GM23248 (cell line): Measurements from ENCODE around the gene APH1B. TPM values are rescaled to one million over a fixed set of nuclear protein-coding genes. Genes with fewer than 3 reads are reported as not detected.

Experiments
- DNase-seq: peaks from one replicate; pipeline ENCODE4 v3.0.0-alpha.2; 2015
- H2AFZ ChIP-seq: fragments of 200-600 bp; sonication (generic); 2 replicates; pipeline ENCODE4 v1.6.1; 2016; ENCODE audit warnings: antibody characterized with exemption
- H3F3A ChIP-seq: fragments of 200-600 bp; sonication (generic); 2 replicates; pipeline ENCODE4 v1.6.1; 2016; ENCODE audit warnings: mild to moderate bottlenecking, antibody characterized with exemption, mixed run types; ENCODE audit not compliant: insufficient read depth
- H3K27ac ChIP-seq: fragments of 200-600 bp; sonication (generic); 2 replicates; pipeline ENCODE4 v1.5.1; 2016; ENCODE audit warnings: mild to moderate bottlenecking
- H3K27me3 ChIP-seq: fragments of 200-600 bp; sonication (generic); replicated peaks from 2 replicates; pipeline ENCODE4 v1.6.1; 2016; ENCODE audit warnings: mild to moderate bottlenecking; ENCODE audit not compliant: insufficient read depth
- H3K36me3 ChIP-seq: fragments of 200-600 bp; sonication (generic); 2 replicates; pipeline ENCODE4 v1.6.1; 2016; ENCODE audit warnings: low read depth, mild to moderate bottlenecking
- H3K4me1 ChIP-seq: fragments of 200-600 bp; sonication (generic); 2 replicates; pipeline ENCODE4 v1.6.1; 2016; ENCODE audit warnings: mild to moderate bottlenecking; ENCODE audit not compliant: insufficient read depth
- H3K4me2 ChIP-seq: fragments of 200-600 bp; sonication (generic); one replicate; pipeline ENCODE4 v1.6.1; 2016; ENCODE audit warnings: mild to moderate bottlenecking; ENCODE audit not compliant: unreplicated experiment
- H3K4me3 ChIP-seq: fragments of 200-600 bp; sonication (generic); 2 replicates; pipeline ENCODE4 v1.5.1; 2016; ENCODE audit warnings: mild to moderate bottlenecking
- H3K79me2 ChIP-seq: fragments of 200-600 bp; sonication (generic); 2 replicates; pipeline ENCODE4 v1.6.1; 2016; ENCODE audit warnings: mild to moderate bottlenecking; ENCODE audit not compliant: insufficient read depth
- H3K9ac ChIP-seq: fragments of 200-600 bp; sonication (generic); 2 replicates; pipeline ENCODE4 v1.6.1; 2016; ENCODE audit warnings: mild to moderate bottlenecking
- H3K9me2 ChIP-seq: fragments of 200-600 bp; sonication (generic); 2 replicates; pipeline ENCODE4 v1.6.1; 2016; ENCODE audit warnings: mixed run types, mild to moderate bottlenecking, moderate library complexity; ENCODE audit not compliant: insufficient read depth
- H3K9me3 ChIP-seq: fragments of 200-600 bp; sonication (generic); one replicate; pipeline ENCODE4 v1.6.1; 2017; ENCODE audit warnings: low read depth
- H4K20me1 ChIP-seq: fragments of 200-600 bp; sonication (generic); 2 replicates; pipeline ENCODE4 v1.6.0; 2016; ENCODE audit not compliant: insufficient read depth
- EZH2 ChIP-seq: fragments of 200-600 bp; sonication (generic); IDR thresholded peaks from 2 replicates; pipeline ENCODE4 v1.6.1; 2018; ENCODE audit warnings: antibody characterized with exemption, mild to moderate bottlenecking; ENCODE audit not compliant: insufficient read depth, poor library complexity, severe bottlenecking
- EZH2phosphoT487 ChIP-seq: fragments of 200-600 bp; sonication (generic); IDR thresholded peaks from 2 replicates; pipeline ENCODE4 v1.6.1; 2018; ENCODE audit warnings: antibody characterized with exemption, moderate library complexity, mild to moderate bottlenecking, low read depth; ENCODE audit not compliant: insufficient read depth
- WGBS, 2 experiments: methylation state at CpG; one replicate each; pipeline ENCODE4 v1.1.6; 2015 to 2017; ENCODE audit warnings: low lambda C conversion rate in 2 of 2, low coverage in 1 of 2; ENCODE audit errors: missing lambda C conversion rate in 2 of 2; 5-methylcytosine and 5-hydroxymethylcytosine counted together
- in situ Hi-C: fragments of 300-500 bp; cut with MboI; formaldehyde crosslinking; loops from 2 replicates; pipeline ENCODE4 v1.15.0; 2020
- polyA plus RNA-seq: library from polyadenylated mRNA; unstranded; fragments of >200 nt; fragmentation: Nextera tagmentation; extraction: Ambion mirVana; gene quantifications from 2 replicates; pipeline ENCODE4 v1.2.1, GENCODE V29; 2016
- total RNA-seq: library from RNA; depleted of rRNA; stranded (reverse); fragments of >200 nt; shearing (Covaris generic); gene quantifications from 2 replicates; pipeline ENCODE4 v1.2.3, GENCODE V29; 2014

APH1B gene
- total and polyA plus RNA-seq, 2 experiments from 2014 or later = 15.8 to 40.5 TPM

DNA sequence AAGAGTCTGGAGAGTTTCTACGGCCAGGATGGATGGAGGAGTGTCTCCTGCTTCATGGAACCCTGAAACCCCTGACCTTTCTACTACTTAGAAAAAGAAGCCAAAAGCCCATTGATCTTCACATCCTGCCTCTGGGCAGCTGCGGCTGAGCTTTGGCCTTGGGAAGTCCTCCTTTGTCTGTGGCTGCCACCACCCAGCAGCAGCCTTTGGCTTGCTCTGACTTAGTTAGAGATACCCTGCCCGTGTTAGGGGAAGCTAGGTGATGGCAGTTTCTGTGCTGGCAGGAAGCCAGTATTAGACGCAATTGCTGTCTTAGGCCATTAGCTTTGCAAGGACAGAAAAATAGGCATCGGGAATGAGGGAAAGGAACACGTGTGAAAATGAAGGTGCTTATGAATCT, 18.8 kb downstream of the APH1B start:
- Histone ChIP-seq H3K27ac (no peak overlapping the region), H3K4me3 (no peak overlapping the region), H3K36me3 (peaks cover 8% of the 10 kb centered on the region; the same call in 1 of the 2 replicates), H3K27me3 (no peaks in the 10 kb centered on the region), H3K9me3 (no peaks in the 10 kb centered on the region), H3K79me2 (no peaks in the 10 kb centered on the region), H3K9ac (no peak overlapping the region), H3K4me2 (no peak overlapping the region), H2AFZ (no peak overlapping the region), H3F3A (peaks cover 14% of the 10 kb centered on the region), H3K9me2 (no peaks in the 10 kb centered on the region), H3K4me1 (peaks cover 16% of the 10 kb centered on the region), H4K20me1 (no peaks in the 10 kb centered on the region)
- DNase-seq = no peak
- in situ Hi-C loops = no loop called here
- 80% methylated on average over 6 of the region's 6 CpGs for WGBS, 2 experiments
- no peak for TF ChIP-seq EZH2
- TF ChIP-seq EZH2phosphoT487 = no peak

DNA sequence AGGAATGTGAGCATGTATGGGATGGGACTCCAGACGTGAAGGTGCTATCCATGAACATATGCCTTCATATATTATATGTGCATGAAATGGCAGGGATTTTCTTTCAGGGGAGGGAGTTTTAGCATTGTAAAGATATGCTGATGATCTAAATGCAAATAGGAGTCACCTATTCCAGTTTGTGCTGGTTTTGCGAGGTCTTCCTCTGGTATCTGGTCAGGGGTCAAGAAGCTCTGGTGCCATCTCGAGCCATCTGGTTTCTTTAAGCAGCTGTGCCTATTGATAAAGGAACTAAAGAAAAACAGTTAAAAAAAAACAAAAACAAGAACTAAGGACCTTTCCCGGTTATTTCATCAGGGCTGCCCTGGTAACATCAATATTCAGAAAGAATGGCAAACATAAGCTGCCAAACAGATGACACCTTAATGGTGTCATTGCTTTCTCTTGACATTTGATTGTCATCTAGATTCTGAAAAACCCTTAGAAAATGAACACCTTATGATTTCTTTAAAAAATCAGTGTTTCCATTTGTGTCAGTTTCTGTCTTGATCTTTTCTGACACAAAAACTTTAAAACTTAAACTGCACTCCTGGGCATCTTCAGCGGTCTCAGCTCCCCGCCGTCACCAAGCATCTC, 22.7 kb downstream of the APH1B start:
- in situ Hi-C loops = no loop called here
- H4K20me1 ChIP-seq = no peaks in the 10 kb centered on the region
- H3K9me2 ChIP-seq = no peaks in the 10 kb centered on the region
- H3K9ac ChIP-seq = no peak overlapping the region
- peaks cover 19% of the 10 kb centered on the region; the same call in 1 of the 2 replicates for H3K36me3 ChIP-seq
- no peaks in the 10 kb centered on the region for H3K9me3 ChIP-seq
- DNase-seq = no peak
- 94% methylated on average over 7 of the region's 7 CpGs for WGBS, 2 experiments
- H3F3A ChIP-seq = no peaks in the 10 kb centered on the region
- no peak overlapping the region for H2AFZ ChIP-seq
- no peaks in the 10 kb centered on the region for H3K27me3 ChIP-seq
- TF ChIP-seq EZH2phosphoT487 = no peak
- no peak for TF ChIP-seq EZH2
- no peaks in the 10 kb centered on the region for H3K79me2 ChIP-seq
- H3K4me1 ChIP-seq = 0 out of 2 replicates have a peak, but pooled peaks cover 4% of the 10 kb centered on the region
- no peak overlapping the region for H3K27ac ChIP-seq
- H3K4me2 ChIP-seq = no peak overlapping the region
- H3K4me3 ChIP-seq = no peak overlapping the region

DNA sequence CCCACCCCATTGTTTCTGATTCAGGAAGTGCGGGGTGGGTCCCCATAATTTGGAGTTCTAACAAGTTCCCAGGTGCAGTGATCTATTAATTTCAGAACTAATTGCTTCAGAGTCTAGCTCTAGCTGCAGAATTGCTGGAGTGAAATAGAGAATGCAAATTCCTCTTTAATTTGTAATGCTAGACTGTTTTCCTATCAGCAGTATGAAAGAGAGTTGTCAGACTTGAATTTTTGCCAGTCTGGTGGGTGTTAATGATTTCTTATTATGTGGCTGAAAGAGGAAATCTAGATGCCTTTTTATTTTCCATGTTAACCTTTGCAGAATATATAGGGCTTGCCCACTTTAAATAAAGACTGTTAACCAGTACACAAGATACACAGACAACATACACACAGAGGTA, 23.7 kb downstream of the APH1B start:
- Histone ChIP-seq H3K4me2 (no peak overlapping the region), H2AFZ (no peak overlapping the region), H3K4me1 (0 out of 2 replicates have a peak, but pooled peaks cover 4% of the 10 kb centered on the region), H3K27ac (no peak overlapping the region), H3K9me3 (no peaks in the 10 kb centered on the region), H3K9me2 (no peaks in the 10 kb centered on the region), H3K36me3 (peaks cover 30% of the 10 kb centered on the region; the same call in 1 of the 2 replicates), H3K4me3 (no peak overlapping the region), H3K79me2 (no peaks in the 10 kb centered on the region), H3K9ac (no peak overlapping the region), H4K20me1 (no peaks in the 10 kb centered on the region), H3K27me3 (no peaks in the 10 kb centered on the region), H3F3A (no peaks in the 10 kb centered on the region)
- no peak for TF ChIP-seq EZH2
- TF ChIP-seq EZH2phosphoT487 = no peak
- 95 to 100% methylated on average over 1 of the region's 1 CpG for WGBS, 2 experiments
- in situ Hi-C loops = no loop called here
- DNase-seq = no peak

DNA sequence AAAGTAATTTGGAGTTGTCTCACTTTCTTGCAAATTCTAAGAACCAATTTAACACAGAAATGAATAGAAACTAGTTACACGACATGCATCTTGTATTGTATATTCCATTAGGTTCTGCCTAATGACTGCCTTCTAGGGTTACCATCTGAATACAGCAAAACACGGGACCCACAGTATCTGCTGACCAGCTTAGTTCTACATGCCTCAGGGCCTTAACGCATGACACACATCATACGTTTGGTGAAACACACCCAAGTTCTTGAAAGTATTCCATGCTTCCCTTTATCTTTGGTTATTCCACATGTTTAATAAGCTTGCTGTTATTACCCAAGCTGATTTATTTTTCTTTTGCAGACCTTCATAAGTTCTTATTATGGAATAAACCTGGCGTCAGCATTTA, 27.9 kb downstream of the APH1B start:
- in situ Hi-C loops = no loop called here
- Histone ChIP-seq H3K4me2 (no peak overlapping the region), H2AFZ (no peak overlapping the region), H3K9me3 (no peaks in the 10 kb centered on the region), H3K4me3 (no peak overlapping the region), H3K27ac (no peak overlapping the region), H3K27me3 (no peaks in the 10 kb centered on the region), H3K9ac (no peak overlapping the region), H3F3A (no peaks in the 10 kb centered on the region), H3K9me2 (no peaks in the 10 kb centered on the region), H4K20me1 (no peaks in the 10 kb centered on the region), H3K79me2 (no peaks in the 10 kb centered on the region), H3K4me1 (0 out of 2 replicates have a peak, but pooled peaks cover 4% of the 10 kb centered on the region), H3K36me3 (peaks cover 31% of the 10 kb centered on the region; the same call in 1 of the 2 replicates)
- no peak for TF ChIP-seq EZH2phosphoT487
- TF ChIP-seq EZH2 = no peak
- 75 to 82% methylated on average over 5 of the region's 5 CpGs for WGBS, 2 experiments
- DNase-seq = no peak
